GM21367 (cell line): ENCODE data around the gene TEX30.

Source experiments
- ATAC-seq: cut with Tn5 transposase; IDR thresholded peaks from one replicate; pipeline ENCODE4 v1.9.1; 2021; ENCODE audit not compliant: unreplicated experiment

TEX30 gene

GRCh38 chr13:102779436-102780159, 6.0 kb upstream of the TEX30 start:
- peak; percentile 41 for ATAC-seq

GRCh38 chr13:102777736-102778135, 4.2 kb upstream of the TEX30 start:
- no peak for ATAC-seq

- ATAC-seq, result no peak
Measured at GRCh38 chr13:102776271-102776670, 2.7 kb upstream of the TEX30 start.

GRCh38 chr13:102774591-102775520, 1.3 kb upstream of the TEX30 start:
- no peak for ATAC-seq

GRCh38 chr13:102774214-102774568, 605 bp upstream of the TEX30 start:
- no peak for ATAC-seq

GRCh38 chr13:102772042-102772425, 1.6 kb downstream of the TEX30 start:
- no peak for ATAC-seq

GRCh38 chr13:102771298-102772041, 2.1 kb downstream of the TEX30 start:
- no peak for ATAC-seq

GRCh38 chr13:102770435-102770834, 3.2 kb downstream of the TEX30 start:
- no peak for ATAC-seq

GRCh38 chr13:102769679-102770078, 3.9 kb downstream of the TEX30 start:
- ATAC-seq, result no peak

GRCh38 chr13:102768909-102769308, 4.7 kb downstream of the TEX30 start:
- ATAC-seq, result no peak

GRCh38 chr13:102763741-102764140, 9.8 kb downstream of the TEX30 start:
- ATAC-seq, result no peak

- ATAC-seq, result no peak
Measured at GRCh38 chr13:102761071-102761470, 12.5 kb downstream of the TEX30 start.

- ATAC-seq, result no peak
Measured at GRCh38 chr13:102758842-102759241, 14.7 kb downstream of the TEX30 start.

GRCh38 chr13:102757006-102757405, 16.6 kb downstream of the TEX30 start:
- no peak for ATAC-seq

GRCh38 chr13:102751886-102752285, 21.7 kb downstream of the TEX30 start:
- ATAC-seq, result no peak

- ATAC-seq, result no peak
Measured at GRCh38 chr13:102742506-102742905, 31.1 kb downstream of the TEX30 start.

GRCh38 chr13:102742101-102742500, 31.5 kb downstream of the TEX30 start:
- ATAC-seq, result no peak

GRCh38 chr13:102729560-102730270, 43.9 kb downstream of the TEX30 start:
- ATAC-seq, result no peak

- peak; percentile 55 for ATAC-seq
Measured at GRCh38 chr13:102726430-102726829, 47.2 kb downstream of the TEX30 start.

GRCh38 chr13:102724923-102725322, 48.7 kb downstream of the TEX30 start:
- peak; percentile 59 for ATAC-seq

GRCh38 chr13:102721800-102722231, 51.8 kb downstream of the TEX30 start:
- no peak for ATAC-seq
